ENCODE data around the gene BAG1.

DNA sequence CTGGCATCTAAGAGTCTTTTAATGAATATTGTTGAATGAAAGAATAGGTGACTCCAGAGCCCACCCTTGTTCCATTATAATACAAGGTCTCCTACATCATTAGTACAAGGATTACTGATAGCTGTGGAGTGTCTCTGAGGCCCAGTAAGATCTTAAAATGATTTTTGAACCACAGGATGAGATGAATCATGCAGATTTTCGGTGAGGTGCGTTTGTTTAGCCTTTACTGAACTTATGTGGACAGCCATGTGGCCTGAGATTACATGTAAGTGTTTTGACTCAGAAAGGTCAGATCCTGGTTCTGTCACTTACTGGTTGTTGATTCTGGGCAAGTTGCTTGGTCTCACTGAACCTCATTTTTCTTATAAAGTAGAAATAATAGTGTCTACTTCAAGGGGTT lies 47.4 kb upstream of the BAG1 start:
- TF ChIP-seq POLR2A (IDR thresholded peaks at IDR 0.05; ENCODE audit: low read length) = no peak
- no peak for TF ChIP-seq GATA1 (IDR thresholded peaks at IDR 0.05; ENCODE audit: low read depth, low read length)
